Spleen (tissue), 7 donors: ENCODE data around the gene RBM25.

Experiments
- CTCF ChIP-seq, 11 experiments: fragments of 200-600 bp in 7 of 11; fragments of 450-650 bp in 4 of 11; sonication (generic) in 4 of 11; IDR thresholded peaks in 8 of 11; conservative IDR thresholded peaks in 3 of 11; 1 replicate in 7 of 11; 2 replicates in 4 of 11; pipeline versions ENCODE4 v1.4.0 to v1.8.0; 2016 to 2021; ENCODE audit warnings: antibody characterized with exemption in 11 of 11, inconsistent platforms in 4 of 11, mild to moderate bottlenecking in 1 of 11
- POLR2A ChIP-seq, 3 donors: fragments of 450-650 bp; IDR thresholded peaks; one replicate each; pipeline ENCODE4 v1.5.1; 2017; ENCODE audit warnings: antibody characterized with exemption in 3 of 3, mild to moderate bottlenecking in 1 of 3
- POLR2AphosphoS5 ChIP-seq, 3 donors: sonication (generic); formaldehyde crosslinking; IDR thresholded peaks; one replicate each; pipeline ENCODE4 v1.5.1; 2017; ENCODE audit warnings: antibody characterized with exemption in 3 of 3
- donor health status: DM: no; HTN: no; CAD: no; lungs with moderate emphysema.
- donor health status: DM: no; HTN: no; CAD: no.
- donor health status: DM: no; HTN: no; CAD: no.

DNA sequence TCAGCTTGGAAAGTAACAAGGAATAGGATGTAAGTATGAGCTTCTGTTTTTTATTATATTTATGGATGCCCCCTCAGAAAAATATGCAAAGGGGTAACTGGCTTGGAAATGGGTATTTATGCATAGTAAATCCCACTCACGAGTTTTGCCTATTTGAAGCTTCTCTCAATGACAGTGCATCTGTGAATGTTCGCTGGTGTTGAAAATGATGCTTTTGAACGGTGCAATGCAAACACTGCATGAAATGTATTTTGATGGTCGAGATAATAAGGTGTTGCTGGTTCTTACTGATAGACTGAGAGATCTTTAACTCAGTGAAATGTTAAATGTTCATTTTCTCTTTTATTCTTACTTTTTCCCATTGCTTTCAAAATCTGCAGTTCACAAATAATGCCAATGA lies 42.0 kb downstream of the RBM25 start:
- no peak for TF ChIP-seq CTCF (IDR thresholded peaks at IDR 0.05 in 8 of 11, conservative IDR thresholded peaks at IDR 0.05 in 3 of 11)
- no peak for TF ChIP-seq POLR2A (IDR thresholded peaks at IDR 0.05)
- no peak for TF ChIP-seq POLR2AphosphoS5 (IDR thresholded peaks at IDR 0.05)
